GM12892 (cell line): ENCODE measurements around the gene PGBD5.
"Not testable (repeated sequence)": the region's sequence is repeated elsewhere in the genome, so short reads cannot be mapped to it uniquely, and the experiment has no call there.

Experiments
- DNase-seq: peaks from one replicate; pipeline ENCODE4 v3.0.0; 2011; ENCODE audit not compliant: insufficient read length
- FAIRE-seq: peaks from 2 replicates; lab custom pipeline; 2011; peaks lifted over from hg19 to GRCh38; lab: Jason Lieb, UNC
- POLR2A ChIP-seq: IDR thresholded peaks from 2 replicates; pipeline ENCODE4 v1.6.1; 2011; ENCODE audit warnings: low read depth, low read length, control low read depth
- POLR2AphosphoS5 ChIP-seq: IDR thresholded peaks from 2 replicates; pipeline ENCODE4 v1.6.1; 2011; ENCODE audit warnings: low read depth, low read length, control low read depth
- TAF1 ChIP-seq: IDR thresholded peaks from 2 replicates; pipeline ENCODE4 v1.6.1; 2011; ENCODE audit warnings: low read depth, mild to moderate bottlenecking, control low read depth, low read length, borderline replicate concordance

Gene PGBD5

DNA sequence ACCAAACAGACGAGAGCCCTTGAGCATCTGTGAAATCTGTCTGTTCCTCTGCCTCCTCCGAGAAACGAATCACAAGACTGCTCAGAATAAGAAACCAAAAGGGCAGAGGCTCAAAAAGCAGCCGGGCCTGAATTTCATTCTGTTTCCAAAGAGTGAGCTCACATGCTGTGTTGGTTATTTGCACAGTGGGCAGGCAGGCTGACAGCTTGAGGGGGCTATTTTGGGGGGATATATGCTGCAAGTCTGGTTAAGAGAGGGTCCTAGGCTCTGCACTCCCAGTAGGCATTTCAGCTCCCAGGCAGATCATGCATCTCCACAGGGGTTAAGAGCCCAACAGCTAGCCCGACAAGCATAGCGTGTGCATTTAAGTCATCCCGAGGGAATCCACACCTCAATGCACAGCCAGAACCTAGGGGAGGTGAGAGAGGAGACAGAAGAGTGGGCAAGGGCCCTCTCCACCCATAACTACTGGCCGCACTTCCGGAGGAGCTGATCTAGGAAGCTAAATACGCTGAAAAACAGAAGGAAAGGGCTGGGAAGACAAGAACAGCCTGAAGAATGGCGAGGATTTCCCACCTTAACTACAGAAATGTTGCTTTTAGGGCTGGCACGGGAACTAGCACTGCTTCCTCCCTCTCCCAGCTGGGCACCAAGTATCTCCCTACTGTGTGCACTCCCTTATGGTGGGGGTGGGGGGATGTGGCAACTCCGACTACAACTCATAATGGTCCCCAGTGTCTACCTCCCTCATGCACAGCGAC is 3.7 kb downstream of the PGBD5 start:
- DNase-seq = no peak
- TF ChIP-seq POLR2AphosphoS5 (no peak), POLR2A (no peak), TAF1 (no peak)
- FAIRE-seq = no peak

DNA sequence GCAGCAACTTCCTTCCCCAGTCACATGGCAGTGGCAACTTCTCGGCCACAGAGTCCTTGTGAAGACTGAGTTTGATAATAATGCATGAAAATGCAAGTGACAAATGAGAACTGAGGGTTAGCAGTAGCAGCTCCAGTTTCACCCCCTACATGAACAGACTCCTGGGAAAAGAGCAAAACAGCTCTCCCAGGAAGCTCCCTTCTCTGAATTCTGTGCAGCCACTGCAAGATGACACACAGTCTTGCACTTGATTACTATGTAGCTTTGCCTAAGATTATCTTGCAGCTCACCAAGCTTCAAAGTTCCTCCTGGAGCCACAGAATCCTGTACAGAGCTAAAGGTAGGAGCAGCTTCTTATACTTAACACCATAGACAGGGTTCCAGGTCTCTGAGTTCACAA is 4.7 kb downstream of the PGBD5 start:
- TF ChIP-seq POLR2A (no peak), TAF1 (no peak), POLR2AphosphoS5 (no peak)
- DNase-seq (no peak), FAIRE-seq (no peak)

DNA sequence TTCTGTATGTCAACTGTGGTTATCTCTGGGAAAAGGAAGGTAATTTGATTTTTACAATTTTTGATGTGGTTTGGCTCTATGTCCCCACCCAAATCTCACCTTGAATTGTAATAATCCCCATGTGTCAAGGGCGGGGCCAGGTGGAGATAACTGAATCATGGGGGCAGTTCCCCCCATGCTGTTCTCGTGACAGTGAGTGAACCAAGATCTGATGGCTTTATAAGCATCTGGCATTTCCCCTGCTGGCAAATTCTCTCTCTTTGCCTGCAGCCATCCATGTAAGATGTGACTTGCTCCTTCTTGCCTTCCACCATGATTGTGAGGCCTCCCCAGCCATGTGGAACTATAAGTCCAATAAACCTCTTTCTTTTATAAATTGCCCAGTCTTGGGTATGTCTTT is 5.8 kb downstream of the PGBD5 start:
- not testable (repeated sequence) for FAIRE-seq, DNase-seq

- DNase-seq = no peak
- TF ChIP-seq TAF1 (no peak), POLR2A (no peak), POLR2AphosphoS5 (no peak)
- FAIRE-seq = no peak
Measured at GRCh38 chr1:230416430-230416829, 9.7 kb downstream of the PGBD5 start.

DNA sequence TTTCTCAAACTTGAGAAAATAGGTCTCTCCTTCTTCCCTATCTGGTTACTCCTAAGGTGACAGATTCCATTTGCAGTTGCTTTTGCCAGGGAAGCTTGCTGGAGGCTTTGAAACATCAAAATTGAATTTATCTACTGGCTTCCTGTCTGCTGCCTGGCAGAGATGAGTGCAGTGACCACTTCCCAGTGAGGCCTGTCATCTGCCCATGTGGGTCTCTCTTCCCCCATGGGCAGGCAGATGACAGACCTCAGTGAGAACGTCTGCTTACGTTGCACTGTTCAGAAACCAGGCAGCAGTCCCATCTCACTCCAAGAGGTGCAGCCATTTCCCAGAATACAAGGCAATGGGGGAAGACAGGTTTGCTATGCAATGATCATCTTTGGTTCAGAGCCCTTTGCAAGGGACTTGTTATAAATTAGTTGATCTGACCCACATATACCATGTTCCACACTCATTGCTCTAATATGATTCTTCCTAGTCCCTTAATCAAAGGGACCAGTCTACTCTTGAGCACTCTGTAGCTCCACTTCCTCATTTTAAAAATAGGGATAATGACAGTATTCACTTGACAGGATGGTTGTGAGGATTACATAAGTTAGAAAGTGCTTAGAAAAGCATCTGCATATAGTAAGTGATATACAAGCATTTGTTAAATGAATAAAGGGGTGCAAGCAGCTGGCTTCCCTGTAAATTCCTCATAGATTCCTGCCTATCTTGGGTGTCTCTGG is 10.6 kb downstream of the PGBD5 start:
- FAIRE-seq = no peak
- no peak for DNase-seq
- TF ChIP-seq TAF1 = no peak
- no peak for TF ChIP-seq POLR2A
- TF ChIP-seq POLR2AphosphoS5 = no peak

DNA sequence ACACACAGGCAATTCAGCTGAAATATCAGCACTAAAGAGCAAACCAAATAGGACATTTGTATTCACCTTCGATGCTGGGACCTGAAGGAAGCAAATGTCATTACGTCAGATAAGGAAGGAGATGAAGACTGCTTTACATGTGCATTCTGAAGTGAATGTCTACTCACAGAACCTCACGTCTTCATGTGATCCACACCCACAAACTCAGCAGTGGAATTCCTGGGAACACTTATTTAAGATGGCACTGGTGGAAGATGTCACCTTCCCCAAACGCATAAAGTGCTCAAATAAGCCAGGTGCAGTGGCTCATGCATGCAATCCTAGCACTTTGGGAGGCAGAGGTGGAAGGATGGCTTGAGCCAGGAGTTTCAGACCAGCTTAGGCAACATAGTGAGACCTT is 11.4 kb downstream of the PGBD5 start:
- TF ChIP-seq POLR2AphosphoS5 = no peak
- no peak for TF ChIP-seq POLR2A
- TF ChIP-seq TAF1 = no peak
- FAIRE-seq = no peak
- no peak for DNase-seq

- FAIRE-seq = no peak
- DNase-seq = no peak
- TF ChIP-seq TAF1 (no peak), POLR2AphosphoS5 (no peak), POLR2A (no peak)
Measured at GRCh38 chr1:230414102-230414501, 12.0 kb downstream of the PGBD5 start.

- FAIRE-seq (no peak), DNase-seq (no peak)
- TF ChIP-seq POLR2AphosphoS5 (no peak), TAF1 (no peak), POLR2A (no peak)
Measured at GRCh38 chr1:230413061-230413460, 13.1 kb downstream of the PGBD5 start.

- TF ChIP-seq POLR2A (no peak), POLR2AphosphoS5 (no peak), TAF1 (no peak)
- FAIRE-seq = no peak
- DNase-seq = no peak
Measured at GRCh38 chr1:230408971-230409370, 17.2 kb downstream of the PGBD5 start.

DNA sequence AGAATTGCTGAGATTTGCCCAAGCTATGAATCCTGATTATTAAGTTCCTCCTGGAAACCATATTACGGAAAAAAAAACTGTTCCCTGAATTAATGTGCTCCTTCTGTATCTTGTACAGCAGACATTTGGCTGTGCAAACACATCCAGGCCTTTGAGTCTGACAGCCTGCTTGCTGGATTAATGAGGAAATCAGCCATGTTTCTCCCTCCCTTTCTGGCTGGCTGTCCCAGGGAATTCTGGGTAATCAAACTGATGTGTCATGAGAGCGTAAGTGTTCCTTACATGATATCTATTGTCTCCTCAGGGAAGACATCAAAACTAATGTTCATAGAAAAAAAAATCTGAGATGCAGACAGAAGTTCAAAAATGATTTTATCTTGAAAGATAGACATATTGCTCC is 18.8 kb downstream of the PGBD5 start:
- DNase-seq (no peak), FAIRE-seq (no peak)
- TF ChIP-seq POLR2A (no peak), TAF1 (no peak), POLR2AphosphoS5 (no peak)

DNA sequence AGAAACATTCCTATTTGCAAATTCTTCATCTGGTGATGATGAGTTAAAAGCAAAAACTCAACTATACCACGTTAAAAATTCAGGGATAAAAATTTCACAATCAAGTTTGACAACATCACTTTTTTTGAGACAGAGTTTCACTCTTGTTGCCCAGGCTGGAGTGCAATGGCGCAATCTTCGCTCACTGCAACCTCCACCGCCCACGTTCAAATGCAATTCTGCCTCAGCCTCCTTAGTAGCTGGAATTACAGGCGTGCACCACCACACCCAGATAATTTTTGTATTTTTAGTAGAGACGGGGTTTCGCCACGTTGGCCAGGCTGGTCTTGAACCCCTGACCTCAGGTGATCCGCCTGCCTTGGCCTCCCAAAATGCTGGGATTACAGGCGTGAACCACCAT is 19.4 kb downstream of the PGBD5 start:
- not testable (repeated sequence) for FAIRE-seq, DNase-seq

- TF ChIP-seq POLR2A = no peak
- TF ChIP-seq TAF1 = no peak
- no peak for TF ChIP-seq POLR2AphosphoS5
- DNase-seq = no peak
- no peak for FAIRE-seq
Measured at GRCh38 chr1:230403442-230403841, 22.7 kb downstream of the PGBD5 start.
